ENCODE data around the gene DCAF15. TPM values are rescaled to one million over a fixed set of nuclear protein-coding genes. Genes with fewer than 3 reads are reported as not detected.

Gene DCAF15
- total RNA-seq, 1 donor from 2014 or later: 28.6 TPM

- Histone ChIP-seq H3F3A (ENCODE audit: low read depth) (no peaks in the 10 kb centered on the region), H4K20me1 (ENCODE audit: low read depth) (no peaks in the 10 kb centered on the region), H3K9me3 (ENCODE audit: low read depth) (no peaks in the 10 kb centered on the region), H3K79me2 (ENCODE audit: low read depth) (no peaks in the 10 kb centered on the region), H3K36me3 (no peaks in the 10 kb centered on the region), H3K4me3 (peak overlapping the region; percentile 71), H2AFZ (replicated peaks) (peak overlapping the region; percentile 85), H3K4me1 (no peaks in the 10 kb centered on the region), H3K9ac (no peak overlapping the region), H3K27ac (no peak overlapping the region), H3K27me3 (peaks cover 10% of the 10 kb centered on the region), H3K4me2 (peak overlapping the region; percentile 83)
- no peaks in the 10 kb centered on the region for H3K27me3 Mint-ChIP-seq (ENCODE audit: insufficient read depth, low read depth)
- peaks cover 6% of the 10 kb centered on the region for H3K36me3 Mint-ChIP-seq
- H3K4me1 Mint-ChIP-seq: peaks cover 9% of the 10 kb centered on the region
- no peaks in the 10 kb centered on the region for H3K9me3 Mint-ChIP-seq
- H3K4me3 Mint-ChIP-seq: peak overlapping the region; percentile 85
- TF ChIP-seq CTCF (IDR thresholded peaks at IDR 0.05) (no peak), EZH2 (IDR thresholded peaks at IDR 0.05) (no peak), EZH2phosphoT487 (IDR thresholded peaks at IDR 0.05) (no peak)
- H3K27ac Mint-ChIP-seq: no peak overlapping the region
- DNase-seq (ENCODE audit: low spot score): no peak
Measured at GRCh38 chr19:13906521-13906904, 45.8 kb upstream of the DCAF15 start.

GRCh38 chr19:13906910-13907309 is 45.4 kb upstream of the DCAF15 start:
- H2AFZ ChIP-seq (replicated peaks): no peak overlapping the region
- no peaks in the 10 kb centered on the region for H3K9me3 ChIP-seq (ENCODE audit: low read depth)
- Mint-ChIP-seq H3K27me3 (ENCODE audit: insufficient read depth, low read depth) (no peaks in the 10 kb centered on the region), H3K9me3 (no peaks in the 10 kb centered on the region), H3K36me3 (peaks cover 6% of the 10 kb centered on the region), H3K4me3 (peak overlapping the region; percentile 85), H3K4me1 (peaks cover 9% of the 10 kb centered on the region), H3K27ac (no peak overlapping the region)
- TF ChIP-seq CTCF (IDR thresholded peaks at IDR 0.05): no peak
- TF ChIP-seq EZH2phosphoT487 (IDR thresholded peaks at IDR 0.05): no peak
- TF ChIP-seq EZH2 (IDR thresholded peaks at IDR 0.05): no peak
- no peaks in the 10 kb centered on the region for H3K4me1 ChIP-seq
- H3K27ac ChIP-seq: no peak overlapping the region
- H3K79me2 ChIP-seq (ENCODE audit: low read depth): no peaks in the 10 kb centered on the region
- DNase-seq (ENCODE audit: low spot score): no peak
- peak overlapping the region; percentile 71 for H3K4me3 ChIP-seq
- H3K4me2 ChIP-seq: peak overlapping the region; percentile 83
- H4K20me1 ChIP-seq (ENCODE audit: low read depth): no peaks in the 10 kb centered on the region
- peaks cover 10% of the 10 kb centered on the region for H3K27me3 ChIP-seq
- H3K9ac ChIP-seq: no peak overlapping the region
- H3K36me3 ChIP-seq: no peaks in the 10 kb centered on the region
- no peaks in the 10 kb centered on the region for H3F3A ChIP-seq (ENCODE audit: low read depth)

- Histone ChIP-seq H3K4me2 (no peak overlapping the region), H3K27ac (no peak overlapping the region), H4K20me1 (ENCODE audit: low read depth) (no peaks in the 10 kb centered on the region), H3K79me2 (ENCODE audit: low read depth) (no peaks in the 10 kb centered on the region), H3F3A (ENCODE audit: low read depth) (no peaks in the 10 kb centered on the region), H2AFZ (replicated peaks) (no peak overlapping the region), H3K27me3 (peaks cover 10% of the 10 kb centered on the region), H3K4me3 (no peak overlapping the region), H3K4me1 (no peaks in the 10 kb centered on the region), H3K9me3 (ENCODE audit: low read depth) (no peaks in the 10 kb centered on the region), H3K9ac (no peak overlapping the region), H3K36me3 (no peaks in the 10 kb centered on the region)
- Mint-ChIP-seq H3K27ac (no peak overlapping the region), H3K36me3 (peaks cover 6% of the 10 kb centered on the region), H3K27me3 (ENCODE audit: insufficient read depth, low read depth) (no peaks in the 10 kb centered on the region), H3K4me3 (no peak overlapping the region), H3K9me3 (no peaks in the 10 kb centered on the region), H3K4me1 (peaks cover 9% of the 10 kb centered on the region)
- no peak for DNase-seq (ENCODE audit: low spot score)
- TF ChIP-seq CTCF (IDR thresholded peaks at IDR 0.05) (no peak), EZH2phosphoT487 (IDR thresholded peaks at IDR 0.05) (no peak), EZH2 (IDR thresholded peaks at IDR 0.05) (no peak)
Measured at GRCh38 chr19:13908674-13909073, 43.6 kb upstream of the DCAF15 start.
